GM19238 (cell line): ENCODE results near the gene TMEM150C.
"Not testable (repeated sequence)": the region's sequence is repeated elsewhere in the genome, so short reads cannot be mapped to it uniquely, and the experiment has no call there.

Experiments used
- DNase-seq: peaks from one replicate; pipeline ENCODE4 v3.0.0; 2011; ENCODE audit warnings: low spot score; ENCODE audit not compliant: insufficient read length

The TMEM150C gene

DNA sequence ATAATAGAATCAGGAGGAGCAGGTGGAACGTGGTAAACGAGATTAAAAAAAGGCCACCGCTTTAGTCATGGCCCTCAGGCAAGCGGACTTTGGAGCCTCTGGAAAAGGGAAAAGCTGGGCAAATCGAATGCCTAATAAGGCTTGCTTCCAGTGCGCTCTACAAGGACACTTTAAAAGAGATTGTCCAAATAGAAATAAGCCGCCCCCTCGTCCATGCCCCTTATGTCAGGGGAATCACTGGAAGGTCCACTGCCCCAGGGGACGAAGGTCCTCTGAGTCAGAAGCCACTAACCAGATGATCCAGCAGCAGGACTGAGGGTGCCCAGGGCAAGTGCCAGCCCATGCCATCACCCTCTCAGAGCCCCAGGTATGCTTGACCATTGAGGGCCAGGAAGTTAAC is 84.3 kb downstream of the TMEM150C start:
- not testable (repeated sequence) for DNase-seq

DNA sequence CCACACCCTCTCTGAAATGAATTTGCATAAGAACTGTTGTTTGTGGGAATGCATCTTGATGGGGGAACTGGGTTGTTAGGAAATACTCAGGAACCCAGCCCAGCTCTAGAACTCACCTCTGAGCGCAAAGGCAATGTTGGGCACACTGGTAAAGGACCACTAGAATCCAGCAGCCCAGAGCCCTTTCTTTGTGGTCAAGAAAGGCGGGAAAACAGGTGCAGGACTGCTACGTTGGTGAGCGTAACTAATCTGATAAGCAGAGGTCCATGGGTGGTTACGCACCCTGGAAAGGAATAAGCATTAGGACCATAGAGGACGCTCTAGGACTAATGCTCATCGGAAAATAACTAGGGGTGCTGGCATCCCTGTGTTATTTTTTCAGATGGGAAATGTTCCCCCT is 85.9 kb downstream of the TMEM150C start:
- not testable (repeated sequence) for DNase-seq

DNA sequence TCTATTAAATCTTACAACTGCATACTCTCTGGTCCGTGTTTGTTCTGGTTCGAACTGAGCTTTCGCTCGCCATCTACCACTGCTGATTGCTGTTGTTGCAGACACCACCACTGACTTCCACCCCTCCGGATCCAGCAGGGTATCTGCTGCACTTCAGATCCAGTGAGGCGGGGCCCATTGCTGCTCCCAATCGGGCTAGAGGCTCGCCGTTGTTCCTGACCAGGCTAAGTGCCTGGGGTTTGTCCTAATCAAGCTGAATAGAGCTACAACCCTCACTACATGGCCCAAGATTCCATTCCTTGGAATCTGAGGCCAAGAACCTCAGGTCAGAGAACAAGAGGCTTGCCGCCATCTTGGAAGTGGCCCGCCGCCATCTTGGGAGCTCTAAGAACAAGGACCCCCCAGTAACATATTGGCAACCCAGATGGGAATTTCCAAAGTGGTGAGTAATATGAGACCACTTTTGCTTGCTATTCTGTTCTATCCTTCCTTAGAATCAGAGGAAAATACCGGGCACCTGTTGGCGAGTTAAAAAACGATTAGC is 88.1 kb downstream of the TMEM150C start:
- DNase-seq: no peak

DNA sequence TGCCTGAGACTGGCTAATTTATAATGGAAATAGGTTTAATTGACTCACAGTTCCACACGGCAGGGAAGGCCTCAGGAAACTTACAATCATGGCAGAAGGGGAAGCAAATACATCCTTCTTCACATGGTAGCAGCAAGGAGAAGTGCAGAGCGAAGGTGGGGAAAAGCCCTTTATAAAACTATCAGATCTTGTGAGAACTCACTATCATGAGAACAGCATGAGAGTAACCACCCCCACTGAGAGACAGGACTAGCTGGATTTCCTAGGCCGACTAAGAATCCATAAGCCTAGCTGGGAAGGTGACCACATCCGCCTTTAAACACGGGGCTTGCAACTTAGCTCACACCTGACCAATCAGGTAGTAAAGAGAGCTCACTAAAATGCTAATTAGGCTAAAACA is 88.7 kb downstream of the TMEM150C start:
- not testable (repeated sequence) for DNase-seq

DNA sequence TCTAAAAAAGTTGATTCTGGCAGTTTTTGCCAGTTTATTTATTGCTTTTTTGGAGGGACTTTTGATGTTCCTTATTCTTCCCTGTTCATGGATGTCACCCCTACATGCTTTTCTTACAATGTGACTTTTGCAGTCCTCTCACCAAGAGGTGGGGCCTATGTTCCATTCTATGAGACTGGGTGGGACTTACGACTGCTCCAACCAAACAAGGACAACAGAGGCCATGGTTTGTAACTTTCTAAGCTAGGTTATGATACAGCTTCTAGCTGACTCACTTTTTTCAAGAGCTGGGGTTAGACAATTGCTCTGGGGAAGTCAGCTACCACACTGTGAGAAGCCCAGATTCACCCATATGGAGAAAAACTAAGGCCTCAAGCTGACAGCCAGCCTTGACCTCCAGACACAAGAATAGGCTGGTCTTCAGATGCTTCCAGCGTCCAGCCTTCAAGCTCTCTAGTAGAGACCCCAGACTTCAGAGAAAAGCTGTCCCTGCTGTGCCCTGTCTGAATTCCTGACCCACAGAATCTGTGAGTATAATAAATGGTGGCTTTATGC is 91.9 kb downstream of the TMEM150C start:
- no peak for DNase-seq

DNA sequence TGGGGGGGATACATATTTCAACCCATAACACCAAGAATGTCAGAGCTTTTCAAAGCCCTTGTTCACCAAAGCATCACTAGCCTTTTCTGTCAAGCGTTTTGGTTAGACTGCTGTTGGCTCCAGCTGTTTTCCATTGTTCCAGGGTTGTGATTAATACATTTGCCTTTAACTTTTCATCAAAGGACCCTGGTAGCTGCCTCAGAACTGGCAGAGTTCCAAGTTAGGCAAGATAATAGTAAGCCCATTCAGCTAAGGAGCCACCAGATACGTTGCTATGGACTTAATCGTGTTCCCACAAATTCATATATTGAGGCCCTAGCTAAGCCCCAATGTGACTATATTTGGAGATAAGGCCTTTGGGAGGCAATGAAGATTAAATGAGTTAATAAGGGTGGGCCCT is 94.3 kb downstream of the TMEM150C start:
- DNase-seq: no peak

DNA sequence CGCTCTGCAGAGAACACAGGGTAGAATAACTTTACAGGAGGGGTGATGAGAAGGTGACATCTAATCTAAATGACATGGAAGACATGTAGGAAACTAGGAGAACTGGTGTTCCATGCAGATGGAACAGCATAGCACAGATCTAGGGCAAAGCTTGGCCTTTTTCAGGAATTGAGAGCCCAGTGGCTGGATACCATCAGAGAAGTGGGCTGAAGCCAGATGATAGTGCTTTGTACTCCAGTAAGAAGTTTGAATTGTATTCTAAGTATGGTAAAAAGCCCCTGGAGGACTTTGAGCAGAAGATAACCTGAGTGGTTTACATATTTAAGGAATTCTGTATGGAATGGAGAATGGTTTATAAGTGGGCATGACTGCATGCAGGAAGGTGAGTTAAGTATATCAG is 98.6 kb downstream of the TMEM150C start:
- no peak for DNase-seq

DNA sequence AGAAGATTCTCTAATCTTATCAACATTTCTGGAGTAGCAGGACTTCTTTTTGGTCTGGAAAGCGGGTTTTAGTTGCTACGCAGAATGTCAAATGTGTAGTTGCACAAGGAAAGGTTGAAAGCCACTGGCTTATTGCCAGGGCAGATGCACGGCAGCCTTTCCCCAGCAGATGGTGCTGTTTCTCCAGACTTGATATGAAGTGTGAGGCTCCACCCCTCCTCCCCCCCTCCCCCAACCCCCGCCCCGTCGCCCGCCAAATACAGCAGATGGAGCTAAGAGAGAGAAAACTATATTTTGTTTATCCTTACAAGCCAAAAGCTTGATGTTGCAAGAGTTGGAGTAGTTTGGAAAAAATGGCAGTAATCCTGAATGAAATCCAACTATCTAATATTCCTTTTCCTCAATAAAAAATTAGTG is 99.4 kb downstream of the TMEM150C start:
- DNase-seq: peak; percentile 59

DNA sequence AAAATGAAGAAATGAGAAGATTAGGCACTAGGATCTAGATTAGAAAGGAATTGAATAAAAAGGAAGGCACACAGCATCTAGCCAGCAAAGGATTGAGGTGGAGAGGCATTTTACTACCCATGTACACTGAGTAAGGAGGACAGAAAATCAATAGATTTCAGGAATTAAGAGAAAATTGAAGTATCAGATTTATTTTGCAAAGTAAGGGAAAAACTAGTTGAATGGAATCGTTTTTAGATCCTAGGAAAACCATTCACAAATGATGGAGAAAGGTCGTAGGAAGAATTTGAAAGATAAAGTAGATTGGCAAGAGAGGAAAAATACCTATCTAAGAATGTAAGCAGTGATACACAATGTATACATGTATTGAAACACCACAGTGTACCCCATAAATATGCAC is 100.1 kb downstream of the TMEM150C start:
- DNase-seq: no peak

DNA sequence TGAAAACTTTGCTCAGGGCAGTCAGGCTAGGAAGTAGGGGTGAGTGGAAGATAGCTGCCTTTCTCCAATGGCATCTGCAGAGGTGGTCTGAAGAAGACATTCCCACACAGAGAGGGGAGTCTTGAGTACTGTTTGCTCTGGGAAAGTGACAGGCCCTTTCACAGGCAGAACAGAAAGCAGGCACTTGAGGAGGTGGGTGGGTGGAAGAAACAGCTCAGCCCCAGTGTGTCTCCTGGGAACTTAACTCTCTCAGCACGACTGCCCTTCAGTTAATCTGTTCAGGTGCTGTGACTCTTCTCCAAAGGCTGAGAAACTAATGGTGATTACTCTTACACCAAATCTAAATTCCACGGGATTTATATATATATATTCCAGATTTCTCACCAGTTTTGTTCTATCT is 103.1 kb downstream of the TMEM150C start:
- DNase-seq: no peak

DNA sequence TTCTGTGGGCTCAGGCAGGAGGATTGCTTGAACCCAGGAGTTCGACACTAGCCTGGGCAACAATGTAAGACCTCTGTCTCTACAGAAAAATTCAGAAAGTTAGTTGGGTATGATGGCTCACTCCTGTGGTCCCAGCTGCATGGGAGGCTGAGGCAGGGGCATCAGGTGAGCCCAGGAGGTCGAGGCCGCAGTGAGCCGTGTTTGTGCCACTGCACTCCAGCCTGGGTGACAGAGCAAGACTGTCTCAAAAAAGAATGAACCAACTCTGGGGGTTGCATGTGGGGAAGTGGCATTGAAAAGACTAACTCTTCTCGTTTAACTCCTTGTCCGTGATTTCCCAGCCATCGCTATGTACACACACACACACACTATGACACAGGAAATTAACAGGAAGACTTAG is 104.5 kb downstream of the TMEM150C start:
- no peak for DNase-seq

DNA sequence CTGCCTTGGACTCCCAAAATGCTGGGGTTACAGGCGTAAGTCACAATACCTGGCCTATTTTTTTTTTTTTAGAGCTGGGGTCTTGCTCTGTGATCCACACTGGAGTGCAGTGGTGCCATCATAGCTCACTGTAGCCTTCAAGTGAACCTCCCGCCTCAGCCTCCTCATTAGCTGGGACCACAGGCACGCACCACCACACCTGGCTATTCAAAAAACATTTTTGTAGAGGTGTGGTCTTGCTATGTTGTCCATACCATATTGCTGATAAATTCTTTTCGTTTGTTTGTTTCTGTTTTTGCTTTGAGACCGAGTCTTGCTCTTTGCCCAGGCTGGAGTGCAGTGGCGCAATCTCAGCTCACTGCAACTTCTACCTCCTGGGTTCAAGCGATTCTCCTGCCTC is 109.8 kb downstream of the TMEM150C start:
- DNase-seq: no peak

DNA sequence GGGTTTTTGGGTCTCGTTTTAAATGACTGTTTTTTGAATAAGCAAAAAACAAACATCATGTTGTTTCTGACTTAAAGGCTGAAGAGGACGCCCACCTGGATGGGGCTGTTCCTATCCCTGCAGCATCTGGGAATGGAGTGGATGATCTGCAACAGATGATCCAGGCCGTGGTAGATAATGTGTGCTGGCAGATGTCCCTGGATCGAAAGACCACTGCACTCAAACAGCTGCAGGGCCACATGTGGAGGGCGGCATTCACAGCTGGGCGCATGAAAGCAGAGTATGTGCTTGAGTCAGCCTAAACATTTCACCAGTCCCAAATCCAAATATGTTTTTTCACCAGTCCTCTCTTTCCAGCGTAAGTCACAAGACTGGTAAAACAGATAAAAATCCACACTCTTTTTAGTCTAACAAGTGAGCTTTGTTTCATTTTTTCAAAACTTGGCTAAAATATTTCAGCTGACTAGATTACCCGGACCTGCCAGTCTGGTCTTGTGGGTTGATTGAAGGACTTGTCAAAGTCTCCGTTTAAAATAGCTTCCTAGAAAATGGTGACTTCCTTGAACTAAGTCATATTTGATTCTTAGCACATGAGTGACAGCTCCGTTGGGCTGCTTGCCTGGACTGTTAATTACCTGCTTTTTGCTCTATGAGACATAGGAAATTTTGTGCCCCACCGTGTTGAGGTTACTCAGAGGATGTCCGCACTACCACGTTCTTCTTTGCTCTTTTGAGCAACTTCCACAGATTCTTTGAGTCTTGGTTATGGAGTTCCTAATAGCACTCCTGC is 110.6 kb downstream of the TMEM150C start:
- no peak for DNase-seq

DNA sequence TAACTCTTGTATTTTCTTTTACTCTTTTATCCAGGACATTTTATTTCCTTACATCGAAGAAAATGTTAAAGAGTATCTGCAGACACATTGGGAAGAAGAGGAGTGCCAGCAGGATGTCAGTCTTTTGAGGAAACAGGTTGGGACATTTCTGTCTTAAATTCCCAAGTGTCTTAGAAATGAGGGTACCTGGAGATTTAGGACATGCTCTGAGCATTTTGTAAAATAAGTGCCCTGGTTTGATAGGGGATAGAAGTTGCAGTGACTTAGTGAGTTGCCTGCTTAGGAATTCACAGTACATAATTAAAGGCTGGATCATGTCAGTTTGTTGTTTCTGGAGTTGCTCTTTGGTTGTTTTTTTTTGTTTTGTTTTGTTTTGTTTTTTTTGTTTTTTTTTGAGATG is 113.9 kb downstream of the TMEM150C start:
- no peak for DNase-seq

DNA sequence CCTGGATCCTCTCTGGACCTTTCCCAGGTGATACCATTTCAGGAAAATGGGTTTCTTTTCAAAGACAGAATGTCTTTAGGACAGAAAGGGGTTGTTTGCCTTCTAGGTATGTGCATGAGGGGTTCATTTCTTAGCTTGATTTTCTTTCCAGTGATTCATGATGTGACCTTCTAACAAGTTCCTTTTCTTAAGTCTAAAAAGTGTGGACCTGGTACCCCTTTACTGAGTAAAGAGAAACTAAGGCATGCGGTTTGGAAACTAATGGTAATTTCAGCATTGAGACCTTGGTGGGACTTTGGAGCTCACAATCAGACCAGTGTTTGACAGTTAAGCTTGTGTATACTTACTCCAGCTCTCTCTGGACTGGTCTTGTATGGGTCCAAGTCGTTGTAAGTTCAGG is 122.7 kb downstream of the TMEM150C start:
- no peak for DNase-seq

DNA sequence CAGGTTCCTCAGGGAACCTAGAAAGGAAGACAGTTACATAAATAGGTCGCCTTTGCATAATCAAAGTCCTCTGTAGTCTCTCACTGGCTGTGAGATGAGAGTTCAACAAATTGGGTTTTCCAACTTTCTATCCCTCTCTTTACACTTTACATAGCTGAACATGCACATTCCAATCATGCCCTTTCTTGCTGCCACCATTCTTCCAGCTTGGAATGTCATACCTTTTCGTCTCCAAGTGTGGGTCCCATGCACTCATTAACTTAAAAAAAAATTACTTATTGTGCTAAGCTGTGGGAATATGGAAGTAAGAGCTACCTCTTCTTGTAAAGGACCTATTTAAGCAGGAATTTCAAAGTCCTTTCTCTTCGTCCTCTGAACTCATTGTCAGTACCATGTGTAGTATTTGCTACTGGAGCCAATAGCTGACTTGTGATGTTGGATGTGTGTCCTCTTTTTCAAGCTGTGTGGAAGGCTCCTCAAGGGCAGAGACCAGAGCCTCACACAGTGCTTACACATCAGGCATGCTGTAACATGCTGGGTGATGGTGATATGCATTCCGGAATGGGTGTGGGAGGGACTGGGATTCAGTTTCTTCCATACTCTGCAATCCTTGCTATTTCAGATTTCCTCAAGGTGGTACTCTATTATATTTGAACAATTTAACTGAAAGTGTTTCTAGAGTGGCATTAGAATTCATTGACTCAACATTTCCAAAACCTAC is 124.3 kb downstream of the TMEM150C start:
- DNase-seq: no peak

DNA sequence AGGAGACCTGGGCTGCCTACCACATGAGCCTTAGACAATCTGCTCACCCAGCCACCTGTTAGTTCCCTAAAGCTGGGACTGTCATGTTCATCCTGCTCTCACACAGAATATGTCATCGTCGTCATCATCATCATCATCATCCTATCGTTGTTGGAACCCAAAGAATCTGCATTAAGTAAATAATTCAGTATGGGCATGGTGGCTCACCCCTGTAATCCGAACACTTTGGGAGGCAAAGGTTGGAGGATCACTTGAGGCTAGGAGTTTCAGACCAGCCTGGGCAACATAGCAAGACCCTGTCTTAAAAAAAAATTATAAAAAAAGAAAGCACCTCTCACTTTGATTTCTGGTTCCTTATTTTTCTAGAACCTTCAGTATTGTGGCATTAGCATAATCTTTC is 125.0 kb downstream of the TMEM150C start:
- no peak for DNase-seq

DNA sequence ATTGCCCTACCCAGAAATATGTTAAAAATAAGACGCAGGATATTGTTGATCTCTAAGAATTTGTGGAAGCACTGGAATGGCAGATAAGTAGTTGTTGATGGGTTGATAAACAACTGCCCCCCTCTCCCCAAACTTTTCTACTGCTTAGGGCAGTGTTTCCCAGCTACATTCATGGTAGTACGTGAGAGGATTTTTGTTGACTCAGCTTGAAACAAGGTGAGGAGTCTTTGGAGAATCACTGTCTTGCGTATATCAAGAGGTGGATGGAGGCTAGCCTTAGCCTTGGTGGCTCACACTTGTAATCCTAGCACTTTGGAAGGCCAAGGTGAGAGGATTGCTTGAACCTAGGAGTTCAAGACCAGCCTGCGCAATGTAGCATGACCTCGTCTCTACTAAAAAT is 125.7 kb downstream of the TMEM150C start:
- DNase-seq: no peak

DNA sequence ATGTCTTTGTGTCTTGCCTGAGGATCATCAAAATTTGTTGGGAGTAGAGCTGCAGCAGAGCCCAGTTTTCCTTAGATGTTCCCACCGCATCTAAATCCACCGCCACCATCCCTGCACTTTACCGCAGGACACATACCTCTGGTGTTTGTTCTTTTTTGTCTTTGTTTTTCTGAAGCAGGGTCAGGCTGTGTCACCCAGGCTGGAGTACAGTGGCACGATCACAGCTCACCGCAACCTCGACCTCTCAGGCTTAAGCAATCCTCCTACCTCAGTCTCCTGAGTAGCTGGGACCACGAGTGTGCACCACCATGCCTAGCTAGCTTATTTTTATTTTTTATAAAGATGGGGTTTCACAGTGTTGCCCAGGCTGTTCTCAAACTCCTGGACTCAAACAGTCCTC is 126.8 kb downstream of the TMEM150C start:
- no peak for DNase-seq

DNA sequence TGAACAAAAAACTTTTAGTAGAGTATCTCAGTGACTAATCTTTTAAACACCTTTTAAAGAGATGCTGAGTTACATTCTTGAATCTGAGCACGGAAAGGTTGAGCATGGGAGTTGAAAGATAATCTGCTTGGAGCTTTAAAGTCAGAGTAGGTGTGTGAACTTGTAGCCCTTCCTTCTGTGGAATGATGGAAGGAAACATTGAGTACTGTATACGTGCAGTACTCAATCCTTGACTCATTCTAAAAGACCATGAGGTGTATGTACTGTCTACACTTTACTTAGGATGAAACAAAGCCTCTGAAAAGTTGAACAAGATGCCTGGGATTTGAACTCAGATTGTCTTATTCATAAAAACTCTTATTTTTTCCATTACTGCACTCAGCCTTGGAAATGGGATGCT is 128.0 kb downstream of the TMEM150C start:
- DNase-seq: no peak
